Urothelium cell line (cell line): ENCODE measurements around the gene BCAR3.

ENCODE experiments used
- DNase-seq: peaks from one replicate; pipeline ENCODE4 v3.0.0; 2011; ENCODE audit warnings: low spot score, mixed read lengths
- FAIRE-seq: peaks from 2 replicates; lab custom pipeline; 2011; peaks lifted over from hg19 to GRCh38; lab: Jason Lieb, UNC

Gene BCAR3

DNA sequence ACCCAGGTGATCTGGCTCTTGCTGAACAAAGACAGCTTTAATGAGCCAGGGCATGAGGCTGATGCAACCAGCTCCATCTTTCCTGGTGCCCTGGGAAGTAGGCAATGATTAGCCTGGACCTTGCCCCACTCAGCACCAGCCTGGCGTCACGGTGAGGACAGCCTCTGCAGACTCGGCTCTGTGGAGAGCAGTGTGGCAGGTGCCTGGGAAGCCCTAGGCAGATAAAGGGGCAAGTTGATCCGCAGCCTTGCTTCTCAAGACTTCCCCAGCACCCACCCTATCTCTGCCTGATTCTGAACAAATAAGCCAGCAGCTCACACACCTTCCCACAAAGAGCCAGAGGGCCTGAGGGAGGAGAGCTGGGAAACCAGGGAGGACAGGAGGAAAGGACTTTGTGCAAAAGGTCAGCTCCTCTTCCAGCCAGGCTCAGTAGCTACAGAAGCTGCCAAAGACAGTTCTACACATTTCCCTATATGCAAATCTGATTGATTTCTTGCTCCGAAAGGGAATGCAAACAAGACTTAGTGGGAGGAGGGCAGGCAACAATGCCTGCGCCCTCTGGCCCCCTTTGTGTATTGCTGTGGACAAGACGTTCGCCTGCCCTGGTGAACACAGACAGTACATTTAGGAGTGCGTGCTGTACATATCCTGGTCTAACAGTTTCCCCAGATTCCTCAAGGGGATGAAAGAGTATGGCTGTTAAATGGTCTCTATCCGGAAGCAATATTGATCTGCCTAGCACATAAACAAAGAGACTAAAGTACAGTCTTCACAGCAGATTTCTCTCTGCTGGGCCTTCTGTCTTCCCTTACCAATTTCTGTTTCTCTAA lies 63.8 kb downstream of the BCAR3 start:
- FAIRE-seq (no peak), DNase-seq (no peak)

GRCh38 chr1:93616996-93617669 lies 64.5 kb downstream of the BCAR3 start:
- DNase-seq: peak; percentile 25
- FAIRE-seq: no peak

GRCh38 chr1:93616221-93616995 lies 65.2 kb downstream of the BCAR3 start:
- FAIRE-seq (no peak), DNase-seq (peak; percentile 35)

DNA sequence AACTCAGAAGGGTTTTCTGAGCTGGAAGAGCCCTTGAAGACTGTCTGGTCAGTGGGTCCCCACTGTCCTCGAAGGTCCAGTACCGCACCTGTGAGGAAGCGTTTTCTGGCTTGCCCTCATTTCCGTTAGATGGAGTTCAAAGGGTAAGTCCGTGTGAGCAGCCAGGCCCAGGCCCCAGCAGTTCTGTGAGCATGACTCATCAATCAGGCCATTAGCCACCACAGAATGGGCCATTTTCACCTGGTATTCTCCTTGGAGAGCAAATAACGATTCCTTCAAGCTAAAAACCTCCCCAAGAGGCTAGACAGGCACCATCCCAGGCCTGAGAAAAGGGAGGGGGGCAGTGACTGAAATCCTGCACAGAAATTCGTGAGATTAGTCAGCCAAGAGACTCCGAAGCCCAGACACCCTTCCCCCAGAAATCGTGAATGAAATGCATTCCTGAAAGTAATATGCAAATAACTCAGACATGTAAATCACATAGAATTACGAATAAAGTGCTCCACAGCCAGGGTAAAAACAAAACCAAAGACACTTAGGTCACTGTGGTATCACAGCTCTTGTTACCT lies 66.0 kb downstream of the BCAR3 start:
- FAIRE-seq (no peak), DNase-seq (peak; percentile 66)

GRCh38 chr1:93614986-93615581 lies 66.6 kb downstream of the BCAR3 start:
- DNase-seq: peak; percentile 45
- no peak for FAIRE-seq

DNA sequence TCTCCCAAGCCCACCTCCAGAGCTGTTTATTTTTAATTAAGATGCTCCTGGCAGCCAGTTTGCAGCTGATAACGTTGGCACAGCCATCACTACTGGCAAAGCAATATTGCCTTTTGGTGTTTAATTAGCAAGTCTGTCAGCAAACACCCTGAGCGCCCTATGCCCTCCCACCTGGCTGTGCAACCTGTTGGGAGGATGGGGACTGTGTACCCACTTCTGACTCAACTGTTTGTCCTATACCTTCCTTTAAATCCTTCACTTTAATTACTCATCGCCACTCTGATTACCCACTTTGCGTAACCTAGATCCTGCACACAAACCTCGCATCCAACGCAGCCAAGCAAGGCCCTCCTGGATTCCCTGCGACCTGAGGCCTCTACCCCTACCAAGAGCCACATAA lies 67.1 kb downstream of the BCAR3 start:
- DNase-seq: no peak

GRCh38 chr1:93613898-93614297 lies 67.7 kb downstream of the BCAR3 start:
- no peak for FAIRE-seq

More for the DNA sequence above, 67.1 kb downstream of the BCAR3 start:
- no peak for FAIRE-seq

GRCh38 chr1:93612510-93612909 lies 69.1 kb downstream of the BCAR3 start:
- no peak for DNase-seq
- no peak for FAIRE-seq

More at GRCh38 chr1:93613898-93614297, 67.7 kb downstream of the BCAR3 start:
- no peak for DNase-seq

GRCh38 chr1:93611668-93612067 lies 70.0 kb downstream of the BCAR3 start:
- FAIRE-seq (no peak), DNase-seq (no peak)

DNA sequence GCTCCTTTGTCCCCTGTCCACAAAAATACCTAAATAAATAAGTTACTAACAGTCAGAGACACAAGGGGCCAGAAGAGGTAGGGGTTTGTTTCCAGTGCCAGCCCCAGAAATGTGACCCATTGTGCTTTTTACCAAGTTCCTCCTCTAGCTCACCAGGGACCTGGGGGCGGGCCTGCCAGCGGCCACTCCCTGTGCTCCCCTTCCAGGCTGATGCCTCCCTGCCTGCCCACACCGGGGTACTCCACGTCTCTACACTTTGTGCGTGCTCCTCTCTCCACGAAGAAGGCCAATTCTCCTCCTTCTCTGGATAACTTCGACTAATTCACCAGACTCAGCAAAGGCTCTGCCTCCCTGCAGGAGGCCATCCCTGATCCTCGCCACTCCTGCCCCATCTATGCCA lies 72.1 kb downstream of the BCAR3 start:
- DNase-seq (no peak), FAIRE-seq (no peak)

- DNase-seq (no peak), FAIRE-seq (no peak)
Observed at GRCh38 chr1:93608187-93609109, 73.2 kb downstream of the BCAR3 start.

DNA sequence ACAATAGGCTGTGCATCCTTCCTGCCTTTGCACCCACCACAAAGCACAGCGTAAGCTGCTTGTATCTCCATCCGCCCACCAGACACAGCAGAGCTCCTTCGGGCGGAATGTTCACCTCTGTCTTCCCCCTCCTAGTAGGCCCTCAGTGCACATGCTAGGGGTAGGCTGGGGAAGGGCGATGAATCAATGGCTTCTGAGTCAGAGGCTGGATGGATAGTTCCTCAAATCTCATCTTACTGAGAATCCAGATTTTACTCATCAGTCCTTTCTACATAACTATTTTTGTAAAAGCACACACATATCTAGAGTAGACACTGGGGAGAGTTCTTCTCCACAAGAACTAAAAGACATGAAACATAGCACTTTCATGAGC lies 73.8 kb downstream of the BCAR3 start:
- peak; percentile 17 for FAIRE-seq

DNA sequence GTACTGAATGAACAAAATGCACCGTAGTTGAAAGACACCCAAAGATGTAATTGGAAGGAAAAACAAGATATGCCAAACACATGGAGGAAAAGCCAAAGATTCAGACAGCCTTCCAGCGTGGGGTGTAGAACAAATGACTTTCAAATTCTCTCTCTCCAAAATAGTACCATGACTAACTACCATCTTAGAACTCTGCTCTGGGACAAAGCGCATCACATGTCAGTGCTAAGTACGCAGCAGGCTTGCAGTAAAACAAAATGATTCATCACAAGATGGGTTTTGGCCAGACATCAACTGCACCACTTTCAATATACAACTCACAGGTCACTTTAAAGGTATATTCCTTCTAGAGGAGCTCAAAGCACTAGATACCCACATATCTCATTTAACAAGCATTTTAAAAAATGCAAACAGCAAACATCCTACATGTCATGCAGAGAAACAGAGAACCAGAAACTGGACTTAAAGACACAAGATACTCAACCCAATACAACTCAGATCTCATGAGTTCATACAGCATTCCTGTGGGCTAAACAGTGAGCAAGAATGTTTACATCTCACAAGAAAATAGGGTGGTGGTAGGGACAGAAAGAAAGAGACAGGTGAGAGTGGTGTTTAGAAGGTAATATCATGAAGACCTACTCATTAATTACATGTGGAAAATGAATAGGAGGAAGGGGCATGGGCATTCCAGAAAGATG lies 75.7 kb downstream of the BCAR3 start:
- peak; percentile 78 for DNase-seq
- FAIRE-seq: peak; percentile 83

More for the DNA sequence above, 73.8 kb downstream of the BCAR3 start:
- no peak for DNase-seq

DNA sequence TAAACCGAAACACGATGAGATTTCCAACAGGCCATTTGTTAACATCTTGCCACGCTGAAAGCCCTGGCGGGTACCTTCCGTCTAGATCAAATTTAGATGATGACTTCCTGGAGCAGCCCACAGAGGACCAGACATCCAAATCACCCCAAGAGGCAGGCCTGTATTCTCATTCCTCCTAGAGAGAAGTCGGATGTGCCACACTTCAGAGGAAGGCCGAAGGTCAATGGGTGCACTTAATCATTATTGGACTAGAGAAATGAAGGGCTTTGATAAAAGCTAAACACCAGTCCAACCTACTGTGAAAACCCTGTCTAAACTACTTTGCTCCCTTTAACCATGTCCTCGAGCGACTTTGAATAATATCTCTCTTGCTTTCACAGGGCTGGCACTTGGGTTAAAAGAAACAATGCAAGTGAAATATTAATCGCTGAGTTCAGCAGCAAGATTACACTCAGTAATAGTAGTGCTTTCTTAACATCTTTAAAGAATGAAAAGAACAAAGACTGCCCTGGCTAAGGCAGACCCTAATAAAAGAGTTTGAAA lies 76.5 kb downstream of the BCAR3 start:
- FAIRE-seq (no peak), DNase-seq (no peak)

DNA sequence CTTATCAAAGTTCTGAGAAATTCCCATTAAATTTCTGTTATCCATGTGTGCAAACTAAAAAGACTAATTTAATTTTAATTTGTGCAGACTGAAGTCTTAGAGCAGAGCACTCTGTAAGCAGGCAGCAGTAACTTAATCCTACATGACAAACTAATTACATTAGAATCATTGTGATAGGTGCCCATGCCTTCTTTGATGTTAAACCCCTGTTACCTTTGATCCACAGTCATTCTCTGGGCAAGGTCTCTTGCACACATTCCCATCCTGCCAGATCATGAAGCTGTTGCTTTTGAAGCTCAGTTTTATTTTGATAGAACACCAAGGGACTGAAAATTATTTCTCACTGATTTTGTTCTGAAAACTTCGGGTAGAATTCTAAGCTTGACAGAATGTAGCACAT lies 77.2 kb downstream of the BCAR3 start:
- no peak for DNase-seq
- no peak for FAIRE-seq

DNA sequence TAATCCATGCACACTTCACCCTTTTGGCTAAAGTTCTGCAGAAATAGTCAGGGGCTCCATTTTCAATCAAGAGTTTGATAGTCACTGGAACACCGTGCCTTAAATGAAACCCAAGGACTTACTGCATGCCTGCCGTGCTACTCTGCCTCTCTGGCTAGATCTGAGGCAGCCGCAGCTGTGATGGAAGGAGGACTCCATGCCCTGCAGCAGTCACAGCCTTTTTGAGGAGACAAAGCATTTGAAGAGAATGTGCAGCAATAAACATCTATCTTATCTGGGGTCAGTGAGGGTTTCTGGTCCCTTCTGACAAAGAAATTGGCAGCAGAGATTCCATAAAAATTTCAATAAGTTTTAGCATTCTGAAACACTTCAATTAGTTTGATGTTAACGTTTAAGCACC lies 78.0 kb downstream of the BCAR3 start:
- DNase-seq (no peak), FAIRE-seq (no peak)

DNA sequence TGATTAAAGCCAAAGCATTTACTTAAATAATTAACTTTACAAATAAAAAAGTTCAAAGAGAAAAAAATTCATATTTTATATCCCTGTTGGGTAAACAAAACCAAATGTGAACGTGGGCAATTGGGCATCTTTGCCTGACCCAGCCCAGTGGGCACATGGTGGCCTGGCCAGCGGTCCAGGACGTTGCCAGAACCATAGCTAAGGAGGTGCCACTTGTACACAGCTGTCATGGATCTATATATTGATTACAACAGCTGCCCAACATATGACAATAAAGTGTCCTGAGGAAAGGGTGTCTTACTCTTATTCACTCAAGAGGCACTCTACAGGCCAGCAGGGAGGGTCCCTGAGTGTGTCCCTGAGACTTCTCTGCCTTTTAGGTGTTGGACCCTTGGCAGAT lies 78.5 kb downstream of the BCAR3 start:
- FAIRE-seq (no peak), DNase-seq (no peak)

GRCh38 chr1:93602101-93602500 lies 79.5 kb downstream of the BCAR3 start:
- FAIRE-seq: no peak
- DNase-seq: no peak

DNA sequence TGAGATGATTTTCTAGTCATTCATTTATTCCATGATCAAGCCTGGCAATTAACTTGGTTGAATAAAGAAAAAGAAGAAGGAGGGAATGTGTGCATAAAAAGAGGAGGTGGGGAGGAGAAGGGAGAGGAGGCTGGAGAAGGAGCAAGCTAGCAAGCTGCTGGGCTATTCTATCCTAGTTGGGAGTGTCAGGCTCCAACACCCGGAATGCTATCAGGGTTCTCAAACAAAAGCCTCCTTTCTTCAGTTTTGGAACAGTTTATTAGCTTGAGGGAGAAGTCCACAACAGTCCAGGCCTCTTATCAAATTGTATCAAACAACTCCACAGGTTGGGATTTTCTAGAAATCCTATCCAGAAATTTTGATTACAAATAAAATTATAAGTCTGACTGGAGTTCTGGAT lies 80.0 kb downstream of the BCAR3 start:
- DNase-seq (no peak), FAIRE-seq (no peak)
